Hematopoietic multipotent progenitor cell treated with erythropoietin and hydrocortisone succinate and interleukin-3 and kit ligand, for 17 days (in vitro differentiated cells): ENCODE results near the gene KCNIP2.

Experiments
- DNase-seq: peaks from one replicate; pipeline ENCODE4 v3.0.0-alpha.2; 2015; ENCODE audit warnings: low spot score

Gene KCNIP2

GRCh38 chr10:101782811-101783735, 60.5 kb downstream of the KCNIP2 start, which contains the start of gene NPM3:
Gene NPM3, minus strand, starts transcription at chr10:101783446. Its CDS starts 56 bp downstream, at chr10:101783390.
- peak; percentile 27 for DNase-seq

- no peak for DNase-seq
Measured at GRCh38 chr10:101781984-101782810, 61.4 kb downstream of the KCNIP2 start.

GRCh38 chr10:101781655-101781983, 62.0 kb downstream of the KCNIP2 start:
- no peak for DNase-seq

GRCh38 chr10:101780818-101781654, 62.6 kb downstream of the KCNIP2 start:
- peak; percentile 75 for DNase-seq

GRCh38 chr10:101780187-101780817, 63.3 kb downstream of the KCNIP2 start:
- no peak for DNase-seq

GRCh38 chr10:101779544-101780186, 63.9 kb downstream of the KCNIP2 start:
- peak; percentile 79 for DNase-seq

- no peak for DNase-seq
Measured at GRCh38 chr10:101778781-101779543, 64.6 kb downstream of the KCNIP2 start.

GRCh38 chr10:101778151-101778780, 65.3 kb downstream of the KCNIP2 start:
- no peak for DNase-seq

GRCh38 chr10:101777619-101778145, 65.9 kb downstream of the KCNIP2 start:
- DNase-seq: no peak

GRCh38 chr10:101776161-101776817, 67.3 kb downstream of the KCNIP2 start:
- no peak for DNase-seq
